Neural crest cell (in vitro differentiated cells): ENCODE results near the gene GPR173. TPM values are rescaled to one million over a fixed set of nuclear protein-coding genes. Genes with fewer than 3 reads are reported as not detected.

Experiments
- DNase-seq: peaks from one replicate; pipeline ENCODE4 v3.0.0; 2021; ENCODE audit warnings: low read depth, mixed read lengths, low spot score
- H3K27ac Mint-ChIP-seq: one replicate; pipeline ENCODE4 v1.8.0; 2021; ENCODE audit warnings: mild to moderate bottlenecking, mixed read lengths; ENCODE audit not compliant: unreplicated experiment
- H3K27me3 Mint-ChIP-seq: 2 replicates; pipeline ENCODE4 v1.8.0; 2021; ENCODE audit warnings: low read depth, mild to moderate bottlenecking, mixed read lengths
- H3K36me3 Mint-ChIP-seq: 2 replicates; pipeline ENCODE4 v1.8.0; 2021; ENCODE audit warnings: low read depth, mild to moderate bottlenecking, mixed read lengths
- H3K4me1 Mint-ChIP-seq: 2 replicates; pipeline ENCODE4 v1.8.0; 2021; ENCODE audit warnings: mixed read lengths
- H3K4me3 Mint-ChIP-seq: one replicate; pipeline ENCODE4 v1.8.0; 2021; ENCODE audit warnings: mild to moderate bottlenecking, mixed read lengths
- H3K9me3 Mint-ChIP-seq: 2 replicates; pipeline ENCODE4 v1.8.0; 2021; ENCODE audit warnings: mixed read lengths
- total RNA-seq: library from RNA; stranded (reverse); gene quantifications from 2 replicates; pipeline ENCODE4 v1.2.1, GENCODE V29; 2021
- TF ChIP-seq, protein P1 (sequence below): fragments of 200-600 bp; sonication (generic); conservative IDR thresholded peaks from 2 replicates; pipeline ENCODE4 v1.5.0; 2021; ENCODE audit warnings: antibody characterized with exemption, mild to moderate bottlenecking

GPR173 gene
- total RNA-seq, 1 donor from 2014 or later = 13.0 TPM

- TF ChIP-seq, protein P1, sequence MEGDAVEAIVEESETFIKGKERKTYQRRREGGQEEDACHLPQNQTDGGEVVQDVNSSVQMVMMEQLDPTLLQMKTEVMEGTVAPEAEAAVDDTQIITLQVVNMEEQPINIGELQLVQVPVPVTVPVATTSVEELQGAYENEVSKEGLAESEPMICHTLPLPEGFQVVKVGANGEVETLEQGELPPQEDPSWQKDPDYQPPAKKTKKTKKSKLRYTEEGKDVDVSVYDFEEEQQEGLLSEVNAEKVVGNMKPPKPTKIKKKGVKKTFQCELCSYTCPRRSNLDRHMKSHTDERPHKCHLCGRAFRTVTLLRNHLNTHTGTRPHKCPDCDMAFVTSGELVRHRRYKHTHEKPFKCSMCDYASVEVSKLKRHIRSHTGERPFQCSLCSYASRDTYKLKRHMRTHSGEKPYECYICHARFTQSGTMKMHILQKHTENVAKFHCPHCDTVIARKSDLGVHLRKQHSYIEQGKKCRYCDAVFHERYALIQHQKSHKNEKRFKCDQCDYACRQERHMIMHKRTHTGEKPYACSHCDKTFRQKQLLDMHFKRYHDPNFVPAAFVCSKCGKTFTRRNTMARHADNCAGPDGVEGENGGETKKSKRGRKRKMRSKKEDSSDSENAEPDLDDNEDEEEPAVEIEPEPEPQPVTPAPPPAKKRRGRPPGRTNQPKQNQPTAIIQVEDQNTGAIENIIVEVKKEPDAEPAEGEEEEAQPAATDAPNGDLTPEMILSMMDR = no peak
- Mint-ChIP-seq H3K27me3 (no peaks in the 10 kb centered on the region), H3K9me3 (no peaks in the 10 kb centered on the region), H3K4me1 (peaks cover 18% of the 10 kb centered on the region), H3K27ac (no peak overlapping the region), H3K36me3 (peaks cover 8% of the 10 kb centered on the region), H3K4me3 (no peak overlapping the region)
- no peak for DNase-seq
These were observed 28.1 kb downstream of the GPR173 start for GRCh38 chrX:53076671-53077070.

- Mint-ChIP-seq H3K36me3 (peaks cover 8% of the 10 kb centered on the region), H3K4me3 (no peak overlapping the region), H3K27ac (no peak overlapping the region), H3K4me1 (peaks cover 15% of the 10 kb centered on the region), H3K9me3 (no peaks in the 10 kb centered on the region), H3K27me3 (no peaks in the 10 kb centered on the region)
- DNase-seq = no peak
- TF ChIP-seq, protein P1 = no peak
These were observed 28.9 kb downstream of the GPR173 start for GRCh38 chrX:53077207-53078197.

GRCh38 chrX:53078943-53079342 is 30.4 kb downstream of the GPR173 start:
- H3K27ac Mint-ChIP-seq = no peak overlapping the region

DNA sequence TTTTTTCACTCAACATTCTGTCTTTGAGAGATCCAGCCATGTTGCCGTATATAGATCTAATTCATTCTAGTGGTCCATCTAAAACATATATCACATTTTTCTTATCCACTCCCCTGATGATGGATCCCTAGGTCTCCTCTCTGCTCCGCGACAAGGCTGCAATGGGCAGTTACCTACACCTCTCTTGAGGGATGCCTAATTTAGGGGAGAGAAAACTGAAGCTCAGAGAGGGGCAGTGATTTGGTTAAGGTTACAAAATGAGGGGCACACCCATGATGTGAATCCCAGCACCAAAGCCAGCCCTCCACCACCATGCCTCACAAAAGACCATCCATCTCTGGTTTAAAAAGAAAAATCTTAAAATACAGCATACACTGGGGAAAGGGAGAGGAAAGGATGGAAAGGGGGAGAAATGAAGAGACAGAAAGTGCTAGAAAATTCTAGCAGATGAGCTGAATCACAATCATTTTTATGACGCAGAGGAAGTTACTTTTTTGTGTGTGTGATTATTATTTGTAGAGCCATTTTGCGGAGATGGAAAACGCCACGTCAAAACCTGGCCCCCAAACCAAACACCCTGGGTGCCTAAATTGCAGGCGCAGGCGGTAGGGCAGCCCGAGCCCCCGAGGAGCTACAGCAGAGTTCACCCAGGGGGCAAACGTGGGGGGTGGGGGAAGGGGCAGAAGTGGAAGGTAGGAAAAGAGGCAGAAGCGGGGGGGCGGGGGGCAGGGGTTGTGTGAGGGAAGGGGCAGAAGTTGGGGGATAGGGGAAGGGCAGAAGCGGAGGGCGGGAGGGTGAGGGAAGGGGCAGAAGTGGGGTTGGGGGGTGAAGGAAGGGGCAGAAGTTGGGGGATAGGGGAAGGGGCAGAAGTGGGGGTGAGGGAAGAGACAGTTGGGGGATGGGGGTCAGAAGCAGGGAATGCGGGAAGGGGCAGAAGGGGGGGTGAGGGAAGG is 32.3 kb downstream of the GPR173 start:
- TF ChIP-seq, protein P1 = no peak
- peaks cover 3% of the 10 kb centered on the region for H3K9me3 Mint-ChIP-seq
- DNase-seq = no peak
- H3K36me3 Mint-ChIP-seq = peaks cover 13% of the 10 kb centered on the region
- no peaks in the 10 kb centered on the region for H3K27me3 Mint-ChIP-seq
- peaks cover 26% of the 10 kb centered on the region for H3K4me1 Mint-ChIP-seq
- H3K4me3 Mint-ChIP-seq = peak overlapping the region; percentile 86
- no peak overlapping the region for H3K27ac Mint-ChIP-seq

More at GRCh38 chrX:53078943-53079342, 30.4 kb downstream of the GPR173 start:
- H3K36me3 Mint-ChIP-seq = peaks cover 8% of the 10 kb centered on the region
- H3K4me3 Mint-ChIP-seq = no peak overlapping the region
- no peaks in the 10 kb centered on the region for H3K9me3 Mint-ChIP-seq
- DNase-seq = no peak
- peaks cover 21% of the 10 kb centered on the region for H3K4me1 Mint-ChIP-seq
- TF ChIP-seq, protein P1 = no peak
- no peaks in the 10 kb centered on the region for H3K27me3 Mint-ChIP-seq
